Fibroblast of skin of back (primary cell): ENCODE data around the gene ZDHHC1.

Experiments
- DNase-seq: peaks from one replicate; pipeline ENCODE4 v3.0.0-alpha.2; 2013

The ZDHHC1 gene

GRCh38 chr16:67447508-67448076, 31.3 kb upstream of the ZDHHC1 start:
- no peak for DNase-seq

GRCh38 chr16:67446968-67447507, 30.8 kb upstream of the ZDHHC1 start:
- DNase-seq, result no peak

GRCh38 chr16:67445913-67446907, 29.9 kb upstream of the ZDHHC1 start:
- no peak for DNase-seq

GRCh38 chr16:67445441-67445912, 29.2 kb upstream of the ZDHHC1 start:
- DNase-seq, result no peak

GRCh38 chr16:67445126-67445426, 28.8 kb upstream of the ZDHHC1 start:
- no peak for DNase-seq

GRCh38 chr16:67444259-67445125, 28.2 kb upstream of the ZDHHC1 start:
- DNase-seq, result no peak

GRCh38 chr16:67443265-67443664, 27.0 kb upstream of the ZDHHC1 start:
- no peak for DNase-seq

GRCh38 chr16:67442581-67443255, 26.4 kb upstream of the ZDHHC1 start:
- DNase-seq, result no peak

- no peak for DNase-seq
Measured at GRCh38 chr16:67441907-67442306, 25.6 kb upstream of the ZDHHC1 start.

- DNase-seq, result no peak
Measured at GRCh38 chr16:67441271-67441753, 25.0 kb upstream of the ZDHHC1 start.

GRCh38 chr16:67438824-67439393, 22.6 kb upstream of the ZDHHC1 start:
- DNase-seq, result no peak

GRCh38 chr16:67438098-67438791, 22.0 kb upstream of the ZDHHC1 start:
- no peak for DNase-seq

GRCh38 chr16:67437513-67437912, 21.2 kb upstream of the ZDHHC1 start:
- no peak for DNase-seq

GRCh38 chr16:67436640-67437193, 20.4 kb upstream of the ZDHHC1 start:
- DNase-seq, result no peak

GRCh38 chr16:67435758-67436164, 19.5 kb upstream of the ZDHHC1 start:
- DNase-seq, result no peak

- DNase-seq, result no peak
Measured at GRCh38 chr16:67433131-67433719, 16.9 kb upstream of the ZDHHC1 start.

- no peak for DNase-seq
Measured at GRCh38 chr16:67432506-67432890, 16.2 kb upstream of the ZDHHC1 start.

GRCh38 chr16:67431775-67432505, 15.7 kb upstream of the ZDHHC1 start:
- no peak for DNase-seq

- peak; percentile 54 for DNase-seq
Measured at GRCh38 chr16:67430977-67431774, 14.9 kb upstream of the ZDHHC1 start, which contains the start of gene HSD11B2. Gene HSD11B2, plus strand, starts transcription at chr16:67431121. Its CDS starts 128 bp downstream, at chr16:67431249.
